NCI-H526 (cell line): ENCODE measurements around the gene LRRN3.
A peak's percentile ranks its signal among the peaks of the same experiment; 100 is the strongest.

ENCODE experiments used
- DNase-seq, 2 experiments: peaks; one replicate each; lab custom pipeline; 2025; lab: John Stamatoyannopoulos, UW

LRRN3 gene

GRCh38 chr7:111080495-111081105 is 10.3 kb upstream of the LRRN3 start:
- no peak for DNase-seq

- no peak for DNase-seq
These were observed 9.2 kb upstream of the LRRN3 start for GRCh38 chr7:111081546-111082267.

DNA sequence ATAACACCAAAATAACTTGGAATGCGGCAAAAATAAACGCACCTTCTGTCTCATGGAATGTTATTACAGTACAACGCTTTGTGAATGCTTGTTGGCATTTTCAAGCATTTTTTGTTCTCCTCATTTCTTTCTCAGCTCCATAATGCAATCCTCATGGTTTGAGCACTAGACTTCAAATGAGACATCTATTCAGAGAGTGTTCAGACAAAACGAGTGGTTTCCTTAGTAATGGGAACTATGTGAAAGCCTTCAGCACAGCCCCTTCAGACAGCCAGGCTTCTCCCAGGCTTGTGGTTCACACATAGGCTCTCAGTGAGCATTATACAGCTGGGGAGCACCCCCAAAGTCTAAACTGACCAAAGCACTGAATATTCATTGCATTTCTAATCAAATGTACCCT is 8.6 kb upstream of the LRRN3 start:
- no peak for DNase-seq

GRCh38 chr7:111083413-111083812 is 7.5 kb upstream of the LRRN3 start:
- DNase-seq: no peak

GRCh38 chr7:111085356-111085755 is 5.6 kb upstream of the LRRN3 start:
- no peak for DNase-seq

DNA sequence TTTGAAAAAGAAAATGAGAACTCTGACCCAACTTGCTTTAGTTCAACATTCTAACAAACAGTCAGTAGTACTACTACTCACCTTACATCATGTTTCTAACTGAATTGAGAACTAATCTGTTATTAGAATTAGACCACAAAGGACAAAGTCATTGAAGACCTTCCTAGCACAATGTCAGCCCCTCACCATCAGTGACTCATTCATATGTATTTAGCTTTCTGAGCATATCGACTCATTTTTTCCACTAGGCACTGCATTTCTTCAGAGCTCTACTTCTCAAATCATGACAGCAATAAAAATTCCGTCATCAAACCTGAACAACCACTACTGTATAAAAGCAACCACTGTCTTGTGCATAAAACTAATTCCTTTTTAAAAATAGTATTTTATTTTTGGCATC is 4.4 kb upstream of the LRRN3 start:
- DNase-seq: no peak

DNA sequence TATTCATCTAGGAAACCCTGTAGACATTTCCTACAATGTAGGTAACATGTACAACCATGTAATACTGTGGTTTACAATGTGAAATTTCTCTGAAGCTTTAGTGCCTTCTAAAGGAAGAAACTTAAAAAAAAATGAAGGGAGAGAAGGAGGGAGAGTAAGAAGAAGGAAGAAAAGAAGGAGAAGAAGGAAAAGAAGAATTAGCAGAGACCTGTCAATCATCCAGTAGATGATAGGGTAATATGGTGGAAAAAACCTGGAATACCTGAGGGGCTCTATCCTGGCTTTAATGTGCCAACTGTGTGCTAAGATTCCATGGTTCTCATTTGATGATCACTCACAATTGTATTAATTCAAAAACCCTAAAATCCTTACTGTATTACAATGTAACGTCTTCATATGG is 2.6 kb upstream of the LRRN3 start:
- no peak for DNase-seq

DNA sequence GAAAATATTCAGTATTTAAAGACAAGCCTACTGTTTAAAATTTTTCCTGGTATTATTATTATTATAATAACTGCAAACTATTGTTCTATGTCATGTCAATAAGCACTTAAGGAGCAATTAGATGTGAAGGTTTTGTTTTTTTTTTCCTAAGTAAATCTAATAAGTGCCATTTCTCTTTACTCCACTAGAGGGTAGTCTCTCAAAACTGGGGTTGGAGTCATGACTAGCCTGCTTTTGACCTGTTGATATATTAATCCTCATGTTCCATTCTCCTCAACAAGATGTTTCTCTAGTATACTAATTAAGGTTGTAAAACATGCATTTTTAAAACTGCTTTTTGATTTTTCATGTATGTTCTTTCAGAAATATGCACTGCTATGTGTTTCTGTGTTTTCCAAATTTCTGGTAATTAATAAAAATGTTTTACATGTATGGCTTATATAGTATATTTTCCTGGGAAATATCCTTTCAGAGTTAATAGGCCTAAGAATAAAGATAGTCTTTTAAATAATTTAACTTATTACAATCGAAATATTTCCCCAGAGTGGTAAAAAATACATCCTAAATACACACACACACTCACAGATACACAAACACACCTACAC is 1.0 kb upstream of the LRRN3 start:
- peak; percentile 4 to 81 for DNase-seq

DNA sequence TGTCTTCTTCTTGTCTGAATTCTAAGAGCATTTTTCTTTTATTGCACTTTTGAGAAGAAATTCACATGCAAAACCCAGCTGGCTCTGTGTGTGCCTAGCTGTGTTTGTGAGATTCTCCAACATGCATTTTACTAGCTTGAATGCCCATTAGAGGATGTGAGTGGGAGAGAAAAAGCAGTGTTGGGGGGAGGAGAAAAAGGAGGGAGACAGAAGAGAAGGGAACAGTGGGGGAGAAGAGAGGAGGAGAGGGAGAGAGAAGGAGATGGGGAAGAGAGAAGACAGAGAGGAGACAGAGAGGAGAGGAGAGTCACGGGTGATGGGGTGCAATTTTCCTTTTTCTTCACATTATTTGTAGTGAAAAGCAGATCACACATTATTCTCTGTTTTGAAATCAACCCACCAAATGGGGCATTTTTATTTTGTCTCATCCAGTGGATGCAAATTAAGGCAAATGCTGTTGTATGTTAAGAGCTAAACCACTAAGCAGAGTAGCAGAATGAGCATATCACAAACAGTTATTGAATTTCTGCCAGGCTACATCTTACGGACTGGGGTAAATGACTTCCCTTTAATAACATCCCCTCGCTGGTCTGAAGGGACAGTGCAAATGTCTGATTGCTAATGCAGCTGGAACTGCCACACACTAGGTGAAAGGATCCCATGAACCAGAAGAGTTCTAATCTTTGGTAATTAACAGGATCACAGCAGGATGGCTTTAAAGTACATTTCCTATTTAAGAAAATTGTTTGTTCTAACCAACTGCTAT is 849 bp downstream of the LRRN3 start:
- DNase-seq: peak; percentile 78 to 80

- DNase-seq: no peak
These were observed 1.7 kb downstream of the LRRN3 start for GRCh38 chr7:111092406-111093236.

- DNase-seq: no peak
These were observed 2.6 kb downstream of the LRRN3 start for GRCh38 chr7:111093496-111093895.

- DNase-seq: no peak
These were observed 3.5 kb downstream of the LRRN3 start for GRCh38 chr7:111094419-111094818.

DNA sequence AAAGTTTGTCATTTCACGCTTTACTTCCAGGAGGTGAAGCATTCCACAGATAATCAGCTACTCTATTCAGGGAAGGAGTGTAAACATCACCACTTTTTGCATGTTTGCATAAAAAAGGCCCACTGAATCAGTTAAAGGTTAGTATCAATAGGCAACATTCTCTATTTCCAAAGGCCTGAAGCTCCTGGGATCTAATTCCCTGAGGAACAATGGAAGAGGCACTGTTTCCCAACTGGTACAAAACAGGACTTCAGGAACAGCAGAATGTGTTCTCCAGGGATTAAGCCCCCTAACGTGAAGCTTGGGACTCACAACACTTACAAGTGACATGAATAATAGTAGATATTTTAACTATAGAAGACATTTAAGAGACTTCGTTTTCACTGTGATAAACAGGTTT is 6.1 kb downstream of the LRRN3 start:
- DNase-seq: peak; percentile 15 to 19

GRCh38 chr7:111098011-111098925 is 7.3 kb downstream of the LRRN3 start:
- DNase-seq: peak; percentile 13 to 64

GRCh38 chr7:111098926-111099250 is 8.0 kb downstream of the LRRN3 start:
- no peak for DNase-seq

GRCh38 chr7:111101856-111102646 is 11.1 kb downstream of the LRRN3 start:
- no peak for DNase-seq

DNA sequence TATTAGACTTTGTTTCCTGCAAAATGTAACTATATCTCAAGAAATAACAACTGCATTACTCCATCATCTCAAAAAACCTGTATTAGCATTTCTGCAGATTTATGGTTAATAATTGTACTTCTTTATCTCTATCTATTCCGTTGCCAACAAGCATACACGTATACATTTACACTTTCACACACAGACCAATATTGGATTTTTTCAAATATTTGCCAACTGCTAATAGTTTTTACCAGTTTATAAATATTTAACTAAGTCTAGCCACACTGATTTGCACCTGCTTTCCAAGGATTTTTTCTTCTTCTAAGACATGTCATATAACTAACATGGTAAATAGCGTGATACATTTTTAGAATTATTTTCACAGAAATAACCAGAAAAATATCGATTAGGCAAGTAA is 12.2 kb downstream of the LRRN3 start:
- DNase-seq: no peak

DNA sequence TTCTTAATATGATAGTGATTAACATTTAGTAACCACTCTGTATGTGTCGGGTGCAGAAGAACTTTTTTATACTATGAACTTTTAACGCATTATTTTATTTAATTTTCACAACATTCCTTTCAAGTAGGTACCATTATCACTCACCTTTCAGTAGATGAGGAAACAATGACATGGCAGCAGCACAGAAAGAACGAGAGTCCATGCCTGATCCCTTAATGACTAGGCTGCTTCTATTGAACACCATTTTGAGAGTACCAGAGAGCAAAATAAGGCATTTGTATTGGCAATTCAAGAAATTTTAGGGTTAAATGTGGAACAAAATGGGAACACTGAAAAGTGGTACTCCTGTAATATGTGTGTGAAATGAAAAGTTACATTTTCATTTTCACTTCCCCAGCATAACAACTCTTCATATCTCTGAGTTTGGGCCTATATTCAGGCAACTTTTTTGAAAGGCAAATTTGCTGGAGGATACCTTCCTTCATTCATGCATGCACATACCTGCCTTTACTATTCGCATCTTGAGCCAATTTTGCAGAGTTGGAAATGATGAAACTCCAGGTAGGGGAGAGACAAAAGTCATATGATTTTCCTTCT is 12.8 kb downstream of the LRRN3 start:
- DNase-seq: no peak

DNA sequence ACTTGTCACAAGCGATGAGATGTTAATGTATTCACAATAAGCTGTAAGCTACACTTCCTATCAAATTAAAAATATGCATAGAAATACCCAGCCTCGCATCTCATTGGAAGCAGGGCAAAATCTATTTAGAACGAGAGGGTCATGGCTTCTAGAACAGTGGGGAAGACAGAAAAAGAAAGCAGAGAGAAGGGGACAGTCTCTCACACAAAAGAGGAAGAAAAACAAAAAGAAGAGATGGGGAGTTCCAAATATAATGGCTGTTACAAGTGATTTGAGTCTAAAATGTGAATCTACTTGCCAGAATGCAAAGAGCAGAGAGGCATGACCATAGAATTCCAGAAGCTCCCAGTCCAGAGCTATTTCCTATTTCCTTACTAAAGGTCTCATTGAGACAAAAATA is 13.8 kb downstream of the LRRN3 start:
- DNase-seq: no peak

GRCh38 chr7:111105269-111105668 is 14.3 kb downstream of the LRRN3 start:
- DNase-seq: no peak
